ENCODE data around the gene DYNLL1. TPM values are rescaled to one million over a fixed set of nuclear protein-coding genes. Genes with fewer than 3 reads are reported as not detected.
"Not testable (repeated sequence)": the region's sequence is repeated elsewhere in the genome, so short reads cannot be mapped to it uniquely, and the experiment has no call there.

DYNLL1 gene
- total RNA-seq: 241 and 279 TPM in 2 replicates

- peak; percentile 90 to 97 for DNase-seq (ENCODE audit: low read depth in 2 of 2)
These were observed at the start of gene DYNLL1 for GRCh38 chr12:120495731-120496412. Gene DYNLL1 (plus strand): TSS chr12:120496113. CDS start chr12:120496422, 309 bp downstream.

- DNase-seq (ENCODE audit: low read depth in 2 of 2): not testable (repeated sequence)
These were observed 49.1 kb upstream of the DYNLL1 start for GRCh38 chr12:120446844-120447178.

- no peak for DNase-seq (ENCODE audit: low read depth in 2 of 2)
These were observed 47.9 kb upstream of the DYNLL1 start for GRCh38 chr12:120447992-120448391.

GRCh38 chr12:120452524-120452923 is 43.4 kb upstream of the DYNLL1 start:
- DNase-seq (ENCODE audit: low read depth in 2 of 2): not testable (repeated sequence)

GRCh38 chr12:120453060-120453750 is 42.7 kb upstream of the DYNLL1 start:
- no peak for DNase-seq (ENCODE audit: low read depth in 2 of 2)

- peak in 1 of 2 donors; percentile 40 for DNase-seq (ENCODE audit: low read depth in 2 of 2)
These were observed 41.9 kb upstream of the DYNLL1 start for GRCh38 chr12:120453977-120454376.

- DNase-seq (ENCODE audit: low read depth in 2 of 2): no peak
These were observed 40.6 kb upstream of the DYNLL1 start for GRCh38 chr12:120455302-120455701.

- peak in 1 of 2 donors; percentile 25 for DNase-seq (ENCODE audit: low read depth in 2 of 2)
These were observed 38.8 kb upstream of the DYNLL1 start for GRCh38 chr12:120457133-120457532.

- no peak for DNase-seq (ENCODE audit: low read depth in 2 of 2)
These were observed 35.8 kb upstream of the DYNLL1 start for GRCh38 chr12:120460157-120460556.

GRCh38 chr12:120462099-120462640 is 33.7 kb upstream of the DYNLL1 start:
- DNase-seq (ENCODE audit: low read depth in 2 of 2): no peak

- no peak for DNase-seq (ENCODE audit: low read depth in 2 of 2)
These were observed 32.2 kb upstream of the DYNLL1 start for GRCh38 chr12:120463712-120464111.

GRCh38 chr12:120465756-120466155 is 30.2 kb upstream of the DYNLL1 start:
- no peak for DNase-seq (ENCODE audit: low read depth in 2 of 2)

GRCh38 chr12:120466560-120467315 is 29.2 kb upstream of the DYNLL1 start:
- peak in 1 of 2 donors; percentile 45 for DNase-seq (ENCODE audit: low read depth in 2 of 2)

- no peak for DNase-seq (ENCODE audit: low read depth in 2 of 2)
These were observed 28.5 kb upstream of the DYNLL1 start for GRCh38 chr12:120467439-120467838.

- peak in 1 of 2 donors; percentile 51 for DNase-seq (ENCODE audit: low read depth in 2 of 2)
These were observed 27.5 kb upstream of the DYNLL1 start for GRCh38 chr12:120468325-120468820.

- peak in 1 of 2 donors; percentile 57 for DNase-seq (ENCODE audit: low read depth in 2 of 2)
These were observed 27.0 kb upstream of the DYNLL1 start for GRCh38 chr12:120468821-120469449.

- DNase-seq (ENCODE audit: low read depth in 2 of 2): peak; percentile 93 to 98
These were observed 26.3 kb upstream of the DYNLL1 start, which contains the start of gene SRSF9 for GRCh38 chr12:120469450-120470149. Gene SRSF9 (minus strand): TSS chr12:120469748. CDS start chr12:120469609, 139 bp downstream.

GRCh38 chr12:120470150-120470784 is 25.6 kb upstream of the DYNLL1 start:
- DNase-seq (ENCODE audit: low read depth in 2 of 2): no peak

- DNase-seq (ENCODE audit: low read depth in 2 of 2): no peak
These were observed 23.4 kb upstream of the DYNLL1 start for GRCh38 chr12:120472521-120472920.

All from dermis microvascular lymphatic vessel endothelial cell (primary cell).